ENCODE data around the gene JAK1.
"Not testable (repeated sequence)": the region's sequence is repeated elsewhere in the genome, so short reads cannot be mapped to it uniquely, and the experiment has no call there.

Gene JAK1

DNA sequence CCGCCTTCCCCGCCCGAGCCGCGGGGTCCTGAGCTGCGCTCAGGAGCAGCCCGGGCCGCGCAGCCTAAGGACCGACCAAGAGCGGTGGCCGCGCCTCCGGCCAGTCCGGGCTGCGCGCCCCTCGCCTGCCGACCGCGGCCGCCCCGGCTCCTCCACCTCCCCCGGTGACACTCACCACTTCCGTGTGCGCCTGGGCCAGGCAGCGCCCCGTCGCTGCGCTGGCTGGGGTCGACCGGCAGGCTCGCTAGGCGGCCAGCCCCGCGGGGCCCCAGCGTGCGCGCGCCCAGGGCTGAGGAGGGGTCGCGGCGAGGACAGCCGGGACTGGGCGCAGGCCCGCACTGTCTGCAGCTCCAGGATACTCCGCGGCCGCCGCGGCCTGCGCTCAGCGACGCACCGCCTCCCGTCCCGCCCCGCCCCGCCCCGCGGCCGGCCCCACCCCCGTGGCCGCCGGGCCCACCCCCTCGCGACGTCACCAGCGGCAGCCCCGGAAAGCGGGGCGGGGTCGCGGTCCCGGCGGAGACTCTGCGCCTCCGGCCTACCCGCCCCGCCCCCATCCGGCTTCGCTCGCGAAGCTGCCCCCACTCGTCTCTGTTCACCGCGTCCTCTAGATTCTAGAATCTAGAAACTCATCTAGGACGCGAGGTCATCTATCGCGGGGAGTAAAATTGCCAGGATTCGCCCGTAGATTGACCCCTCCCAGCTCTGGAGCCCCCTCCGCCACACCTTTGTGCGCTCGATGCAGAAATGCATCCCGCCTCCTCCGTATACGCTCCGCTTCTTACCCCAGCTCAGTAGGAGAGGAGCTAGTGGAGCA is at the start of gene JAK1:
JAK1 (minus strand) TSS at position 392 of the 814 bp plus-strand sequence. CDS start 80,285 bp downstream, outside the sequence.
- Histone ChIP-seq H3K36me3 (ENCODE audit: control insufficient read depth, low read depth, low read length) (no peaks in the 10 kb centered on the region), H3K9ac (ENCODE audit: low read length) (peak within 1 kb of the TSS; percentile 63), H3K4me1 (ENCODE audit: control insufficient read depth, low read depth, low read length) (peaks cover 11% of the 10 kb centered on the region), H3K4me3 (ENCODE audit: low read length) (peak within 1 kb of the TSS; percentile 93), H3K27me3 (ENCODE audit: control insufficient read depth, insufficient read depth, low read length) (peaks cover 38% of the 10 kb centered on the region), H3K27ac (ENCODE audit: low read length) (peak within 1 kb of the TSS; percentile 45), H3K9me3 (ENCODE audit: control insufficient read depth, low read depth, low read length) (no peaks in the 10 kb centered on the region)

DNA sequence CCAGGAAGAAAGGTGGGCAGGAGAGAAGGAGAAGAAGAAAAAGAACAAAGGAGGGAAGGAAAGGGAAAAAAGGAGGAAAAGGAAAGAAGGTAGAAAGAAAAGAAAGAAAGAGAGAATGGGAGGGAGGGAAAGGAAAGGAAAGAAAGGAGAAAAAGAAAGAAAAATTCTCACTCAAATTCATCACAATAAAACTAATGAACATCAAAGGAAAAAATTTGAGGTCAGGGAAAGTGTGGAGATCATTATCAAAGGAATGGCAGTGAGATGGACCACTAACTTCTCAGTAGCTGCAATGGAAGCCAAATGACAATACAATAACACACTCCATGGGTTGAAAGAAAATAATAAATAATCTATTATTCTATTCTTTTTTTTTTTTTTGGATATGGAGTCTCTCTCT is 48.0 kb upstream of the JAK1 start:
- H3K9ac ChIP-seq (ENCODE audit: low read length) = no peak overlapping the region
- H3K27me3 ChIP-seq (ENCODE audit: control insufficient read depth, insufficient read depth, low read length) = no peaks in the 10 kb centered on the region
- no peaks in the 10 kb centered on the region for H3K36me3 ChIP-seq (ENCODE audit: control insufficient read depth, low read depth, low read length)
- no peaks in the 10 kb centered on the region for H3K4me1 ChIP-seq (ENCODE audit: control insufficient read depth, low read depth, low read length)
- H3K9me3 ChIP-seq (ENCODE audit: control insufficient read depth, low read depth, low read length) = no peaks in the 10 kb centered on the region
- no peak overlapping the region for H3K27ac ChIP-seq (ENCODE audit: low read length)
- no peak overlapping the region for H3K4me3 ChIP-seq (ENCODE audit: low read length)

DNA sequence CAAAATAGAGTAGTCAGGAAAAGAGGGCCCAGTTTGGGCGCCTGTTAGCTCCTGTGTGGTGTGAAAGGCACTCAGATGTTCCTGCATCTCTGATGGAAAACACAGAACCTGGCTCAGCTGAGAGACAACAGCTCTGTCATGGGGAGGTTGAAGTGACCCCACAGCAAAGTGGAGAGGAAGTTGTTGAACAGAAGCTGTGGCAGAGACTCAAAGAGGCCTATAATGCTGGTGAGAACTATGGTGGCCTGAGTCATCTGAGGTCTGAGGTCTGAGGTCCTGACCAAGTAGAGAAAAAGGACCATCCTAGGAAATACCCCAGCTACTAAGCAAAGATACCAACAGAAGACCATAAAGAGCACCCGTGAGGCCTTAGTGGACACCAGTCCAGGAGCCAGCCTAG is 45.6 kb upstream of the JAK1 start:
- no peaks in the 10 kb centered on the region for H3K9me3 ChIP-seq (ENCODE audit: control insufficient read depth, low read depth, low read length)
- H3K4me1 ChIP-seq (ENCODE audit: control insufficient read depth, low read depth, low read length) = no peaks in the 10 kb centered on the region
- no peak overlapping the region for H3K9ac ChIP-seq (ENCODE audit: low read length)
- no peak overlapping the region for H3K4me3 ChIP-seq (ENCODE audit: low read length)
- no peaks in the 10 kb centered on the region for H3K36me3 ChIP-seq (ENCODE audit: control insufficient read depth, low read depth, low read length)
- no peaks in the 10 kb centered on the region for H3K27me3 ChIP-seq (ENCODE audit: control insufficient read depth, insufficient read depth, low read length)
- no peak overlapping the region for H3K27ac ChIP-seq (ENCODE audit: low read length)

DNA sequence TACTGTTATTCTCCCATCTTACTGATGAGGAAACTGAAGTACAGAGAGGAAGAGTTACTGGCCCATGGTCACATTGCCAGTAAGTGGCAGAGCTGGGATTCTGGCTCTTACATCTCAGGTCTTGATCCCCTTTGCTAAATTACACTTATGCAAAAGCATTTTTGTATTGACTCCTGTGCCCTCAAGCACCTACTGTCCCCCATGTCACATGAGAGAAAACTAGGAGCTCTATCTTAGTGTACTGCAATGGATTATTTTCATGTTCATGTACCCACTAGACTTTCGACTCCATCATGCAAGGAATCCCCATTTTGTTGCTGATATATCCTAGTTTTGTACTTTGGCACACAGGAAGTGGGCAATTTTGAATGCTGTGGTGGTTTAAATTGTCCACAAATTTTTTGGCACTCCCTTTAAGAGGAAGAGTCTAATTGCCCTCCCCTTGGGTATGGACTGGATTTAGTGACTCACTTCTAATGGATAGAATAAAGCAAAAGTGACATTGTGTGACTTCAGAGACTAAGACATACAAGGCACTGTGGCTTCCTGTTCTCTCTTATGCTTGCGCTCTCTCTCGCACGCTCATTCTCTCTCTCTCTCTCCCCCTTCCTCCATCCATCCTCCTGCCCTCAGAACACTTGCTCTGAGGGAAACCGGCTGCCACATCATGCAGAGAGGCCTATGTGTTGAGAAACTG is 43.5 kb upstream of the JAK1 start:
- no peak overlapping the region for H3K27ac ChIP-seq (ENCODE audit: low read length)
- no peaks in the 10 kb centered on the region for H3K9me3 ChIP-seq (ENCODE audit: control insufficient read depth, low read depth, low read length)
- H3K4me1 ChIP-seq (ENCODE audit: control insufficient read depth, low read depth, low read length) = no peaks in the 10 kb centered on the region
- no peaks in the 10 kb centered on the region for H3K36me3 ChIP-seq (ENCODE audit: control insufficient read depth, low read depth, low read length)
- H3K27me3 ChIP-seq (ENCODE audit: control insufficient read depth, insufficient read depth, low read length) = peaks cover 6% of the 10 kb centered on the region
- H3K4me3 ChIP-seq (ENCODE audit: low read length) = no peak overlapping the region
- H3K9ac ChIP-seq (ENCODE audit: low read length) = no peak overlapping the region

DNA sequence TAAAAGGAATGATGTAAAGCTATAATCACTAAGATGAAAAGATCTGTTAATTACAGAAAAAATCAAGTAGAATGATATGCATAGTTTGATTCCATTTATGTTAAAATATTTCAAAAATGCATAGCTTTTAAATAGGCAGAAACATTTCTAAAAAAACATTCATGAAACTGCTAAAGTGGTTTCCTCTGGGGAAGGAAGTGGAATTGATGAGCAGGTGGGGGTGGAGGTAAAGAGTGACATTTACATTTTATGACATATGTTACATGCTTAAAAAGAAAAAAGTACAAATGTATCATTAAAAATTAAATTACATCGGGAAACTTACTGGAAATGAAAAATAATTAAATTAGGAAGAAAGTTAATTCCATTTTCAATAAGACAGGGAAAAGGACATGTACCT is 42.8 kb upstream of the JAK1 start:
- H3K4me3 ChIP-seq (ENCODE audit: low read length) = no peak overlapping the region
- no peaks in the 10 kb centered on the region for H3K9me3 ChIP-seq (ENCODE audit: control insufficient read depth, low read depth, low read length)
- H3K27me3 ChIP-seq (ENCODE audit: control insufficient read depth, insufficient read depth, low read length) = peaks cover 13% of the 10 kb centered on the region
- H3K4me1 ChIP-seq (ENCODE audit: control insufficient read depth, low read depth, low read length) = no peaks in the 10 kb centered on the region
- H3K27ac ChIP-seq (ENCODE audit: low read length) = no peak overlapping the region
- no peak overlapping the region for H3K9ac ChIP-seq (ENCODE audit: low read length)
- H3K36me3 ChIP-seq (ENCODE audit: control insufficient read depth, low read depth, low read length) = no peaks in the 10 kb centered on the region

DNA sequence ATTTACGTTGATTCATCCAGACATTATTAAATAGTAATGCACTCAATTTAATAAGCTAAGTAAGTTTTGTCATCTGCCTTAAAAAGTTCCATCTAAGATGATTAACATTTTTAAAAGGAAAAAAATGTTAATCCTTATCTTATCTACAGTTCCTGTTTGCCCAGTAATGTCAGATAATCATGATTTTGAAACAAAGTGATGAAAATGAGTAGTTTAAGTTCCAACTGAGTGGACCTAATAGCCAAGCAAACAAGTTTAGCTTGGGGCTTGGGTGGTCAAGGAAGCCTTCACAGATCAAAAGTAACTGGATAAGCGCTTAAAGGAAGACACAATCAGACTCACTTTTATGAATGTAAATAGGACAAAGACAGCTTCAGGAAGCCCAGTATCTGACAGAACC is 40.5 kb upstream of the JAK1 start:
- H3K27ac ChIP-seq (ENCODE audit: low read length) = no peak overlapping the region
- no peaks in the 10 kb centered on the region for H3K9me3 ChIP-seq (ENCODE audit: control insufficient read depth, low read depth, low read length)
- peaks cover 37% of the 10 kb centered on the region for H3K27me3 ChIP-seq (ENCODE audit: control insufficient read depth, insufficient read depth, low read length)
- peaks cover 12% of the 10 kb centered on the region for H3K4me1 ChIP-seq (ENCODE audit: control insufficient read depth, low read depth, low read length)
- H3K36me3 ChIP-seq (ENCODE audit: control insufficient read depth, low read depth, low read length) = no peaks in the 10 kb centered on the region
- H3K9ac ChIP-seq (ENCODE audit: low read length) = no peak overlapping the region
- no peak overlapping the region for H3K4me3 ChIP-seq (ENCODE audit: low read length)

DNA sequence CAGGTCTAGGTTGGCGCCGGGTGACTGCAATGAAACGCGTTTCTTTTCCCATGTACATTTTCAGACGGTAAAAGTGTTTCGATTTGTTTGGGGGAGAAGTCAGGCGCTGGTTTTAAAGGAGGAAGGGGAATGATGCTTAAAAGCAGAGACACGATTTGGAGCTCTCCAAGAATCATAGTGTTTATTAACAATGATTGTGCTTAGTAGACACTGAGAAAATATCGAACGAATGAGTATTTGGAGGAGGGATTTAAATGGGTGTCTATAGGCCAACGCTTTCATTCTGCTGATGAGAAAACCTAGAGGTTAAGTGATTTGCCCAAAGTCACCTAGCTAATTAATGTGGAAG is 36.9 kb upstream of the JAK1 start:
- Histone ChIP-seq H3K27ac (ENCODE audit: low read length) (no peak overlapping the region), H3K9ac (ENCODE audit: low read length) (peak overlapping the region; percentile 52), H3K27me3 (ENCODE audit: control insufficient read depth, insufficient read depth, low read length) (peaks cover 51% of the 10 kb centered on the region)

DNA sequence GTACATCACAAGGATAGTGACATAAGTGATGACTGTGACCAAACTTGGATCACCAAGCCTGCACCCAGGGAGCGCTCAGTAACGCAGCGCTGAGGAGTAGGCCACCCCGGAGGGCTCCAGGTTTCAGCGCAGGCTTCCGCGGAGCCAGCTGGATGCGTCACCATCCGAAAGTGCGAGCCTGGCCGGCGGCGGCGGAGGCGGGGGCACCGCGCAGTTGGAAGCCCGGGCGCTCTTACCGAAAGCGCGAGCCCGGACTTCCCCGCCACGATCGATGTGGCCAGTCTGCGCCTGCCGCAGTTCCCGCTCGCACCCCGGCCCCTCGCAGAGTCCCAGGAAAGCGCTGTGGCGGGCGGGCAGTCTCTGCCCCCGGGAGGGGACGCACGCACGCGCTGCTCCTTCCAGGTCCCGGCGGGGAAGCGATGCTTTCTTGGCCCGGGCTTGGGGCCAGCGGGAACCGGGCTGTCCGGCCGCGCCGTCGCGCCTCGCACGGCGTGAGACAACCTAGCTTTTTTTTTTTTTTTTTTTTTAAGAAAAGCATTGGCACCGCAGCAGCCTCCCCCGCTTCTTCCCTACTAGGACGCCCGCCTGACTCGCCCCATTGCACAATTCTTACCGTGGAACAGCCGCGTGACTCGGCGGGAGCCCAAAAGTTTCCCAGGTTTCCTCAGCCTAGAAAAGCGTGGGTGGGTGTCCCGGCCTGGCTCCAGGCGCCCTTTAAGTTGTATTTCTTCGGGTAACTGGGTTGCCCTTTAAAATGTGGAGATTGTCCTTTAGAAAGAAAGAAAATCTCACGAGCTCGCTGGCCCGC is 36.4 kb upstream of the JAK1 start:
- peak overlapping the region; percentile 67 for H3K4me3 ChIP-seq (ENCODE audit: low read length)

More for the DNA sequence above, 36.9 kb upstream of the JAK1 start:
- no peaks in the 10 kb centered on the region for H3K36me3 ChIP-seq (ENCODE audit: control insufficient read depth, low read depth, low read length)
- H3K9me3 ChIP-seq (ENCODE audit: control insufficient read depth, low read depth, low read length) = no peaks in the 10 kb centered on the region
- peaks cover 17% of the 10 kb centered on the region for H3K4me1 ChIP-seq (ENCODE audit: control insufficient read depth, low read depth, low read length)
- H3K4me3 ChIP-seq (ENCODE audit: low read length) = peak overlapping the region; percentile 67

DNA sequence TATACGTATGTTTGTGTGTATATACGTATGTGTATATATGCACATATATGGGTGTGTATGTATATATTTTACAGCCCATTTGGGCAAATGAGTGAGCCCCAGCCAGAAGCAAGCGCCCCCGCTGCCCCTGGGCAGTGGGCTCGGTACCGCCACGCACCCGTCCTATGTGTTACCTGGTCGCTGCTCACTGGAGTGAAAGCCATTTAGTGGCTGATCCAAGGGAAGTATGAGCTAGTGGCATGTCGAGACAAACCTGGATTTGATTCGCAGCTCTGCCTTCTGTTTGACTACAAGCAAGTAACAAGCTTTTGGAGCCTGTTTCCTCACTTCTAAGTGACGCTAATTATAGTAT is 35.8 kb upstream of the JAK1 start:
- no peak overlapping the region for H3K27ac ChIP-seq (ENCODE audit: low read length)
- peaks cover 51% of the 10 kb centered on the region for H3K27me3 ChIP-seq (ENCODE audit: control insufficient read depth, insufficient read depth, low read length)
- peak overlapping the region; percentile 67 for H3K4me3 ChIP-seq (ENCODE audit: low read length)
- no peaks in the 10 kb centered on the region for H3K9me3 ChIP-seq (ENCODE audit: control insufficient read depth, low read depth, low read length)
- peak overlapping the region; percentile 52 for H3K9ac ChIP-seq (ENCODE audit: low read length)
- peaks cover 17% of the 10 kb centered on the region for H3K4me1 ChIP-seq (ENCODE audit: control insufficient read depth, low read depth, low read length)
- H3K36me3 ChIP-seq (ENCODE audit: control insufficient read depth, low read depth, low read length) = no peaks in the 10 kb centered on the region

More for the DNA sequence above, 36.4 kb upstream of the JAK1 start:
- H3K27me3 ChIP-seq (ENCODE audit: control insufficient read depth, insufficient read depth, low read length) = peaks cover 51% of the 10 kb centered on the region
- H3K36me3 ChIP-seq (ENCODE audit: control insufficient read depth, low read depth, low read length) = no peaks in the 10 kb centered on the region
- peak overlapping the region; percentile 52 for H3K9ac ChIP-seq (ENCODE audit: low read length)
- no peaks in the 10 kb centered on the region for H3K9me3 ChIP-seq (ENCODE audit: control insufficient read depth, low read depth, low read length)
- no peak overlapping the region for H3K27ac ChIP-seq (ENCODE audit: low read length)
- H3K4me1 ChIP-seq (ENCODE audit: control insufficient read depth, low read depth, low read length) = peaks cover 17% of the 10 kb centered on the region

DNA sequence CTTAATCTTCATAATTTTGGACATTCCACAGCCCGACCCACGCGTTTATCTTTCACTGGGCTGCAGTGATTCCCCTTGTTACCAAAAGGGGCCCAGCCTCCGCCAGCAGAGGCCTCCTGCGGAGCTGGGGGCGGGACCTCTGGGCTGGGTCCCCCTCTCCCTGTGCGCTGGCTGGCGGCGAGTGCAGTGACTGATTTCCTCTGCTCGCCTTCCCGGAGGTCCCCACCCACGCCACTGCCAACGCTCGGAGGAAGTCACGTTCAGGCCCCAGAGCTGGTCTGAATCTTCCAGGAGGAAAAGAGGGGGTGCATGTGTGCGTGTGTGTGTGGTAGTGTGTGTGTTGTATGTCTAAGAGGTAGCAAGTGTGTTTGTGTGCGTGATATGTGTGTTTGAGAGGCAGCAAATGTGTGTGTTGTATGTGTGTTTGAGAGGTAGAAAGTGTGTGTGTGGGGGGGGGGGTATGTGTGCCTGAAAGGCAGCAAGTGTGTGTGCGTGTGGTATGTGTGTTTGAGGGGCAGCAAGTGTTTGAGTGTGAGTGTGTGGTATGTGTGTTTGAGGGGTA is 35.0 kb upstream of the JAK1 start:
- peaks cover 51% of the 10 kb centered on the region for H3K27me3 ChIP-seq (ENCODE audit: control insufficient read depth, insufficient read depth, low read length)
- H3K4me1 ChIP-seq (ENCODE audit: control insufficient read depth, low read depth, low read length) = peaks cover 17% of the 10 kb centered on the region
- no peak overlapping the region for H3K27ac ChIP-seq (ENCODE audit: low read length)
- peak overlapping the region; percentile 35 for H3K4me3 ChIP-seq (ENCODE audit: low read length)
- no peak overlapping the region for H3K9ac ChIP-seq (ENCODE audit: low read length)
- no peaks in the 10 kb centered on the region for H3K36me3 ChIP-seq (ENCODE audit: control insufficient read depth, low read depth, low read length)
- H3K9me3 ChIP-seq (ENCODE audit: control insufficient read depth, low read depth, low read length) = no peaks in the 10 kb centered on the region

DNA sequence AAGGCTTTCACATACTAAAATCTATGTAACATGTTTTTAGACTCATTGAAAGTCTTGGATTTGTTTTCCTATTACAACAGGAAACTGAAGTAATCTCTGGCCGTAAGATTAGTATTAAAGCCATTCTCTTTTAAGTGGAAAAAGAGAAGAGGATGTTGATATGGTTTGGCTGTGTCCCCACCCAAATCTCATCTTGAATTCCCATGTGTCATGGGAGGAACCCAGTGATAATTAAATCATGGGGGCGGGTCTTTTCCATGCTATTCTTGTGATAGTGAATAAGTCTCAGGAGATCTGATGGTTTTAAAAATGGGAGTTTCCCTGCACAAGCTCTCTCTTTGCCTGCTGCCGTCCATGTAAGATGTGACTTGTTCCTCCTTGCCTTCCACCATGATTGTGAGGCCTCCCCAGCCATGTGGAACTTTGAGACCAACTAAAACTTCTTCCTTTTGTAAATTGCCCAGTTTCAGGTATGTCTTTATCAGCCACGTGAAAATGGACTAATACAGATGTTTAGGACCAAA is 32.1 kb upstream of the JAK1 start:
- H3K9me3 ChIP-seq (ENCODE audit: control insufficient read depth, low read depth, low read length); H3K4me3 ChIP-seq (ENCODE audit: low read length); H3K36me3 ChIP-seq (ENCODE audit: control insufficient read depth, low read depth, low read length); H3K9ac ChIP-seq (ENCODE audit: low read length); H3K27ac ChIP-seq (ENCODE audit: low read length): not testable (repeated sequence)
- H3K27me3 ChIP-seq (ENCODE audit: control insufficient read depth, insufficient read depth, low read length) = peaks cover 31% of the 10 kb centered on the region
- peaks cover 15% of the 10 kb centered on the region for H3K4me1 ChIP-seq (ENCODE audit: control insufficient read depth, low read depth, low read length)
